Heart left ventricle (tissue), 16 donors: ENCODE results near the gene TH. TPM values are rescaled to one million over a fixed set of nuclear protein-coding genes. Genes with fewer than 3 reads are reported as not detected.

ENCODE experiments used
- ATAC-seq, 4 donors: fragments of 200-7000 bp; cut with Tn5 transposase; one replicate each; pipeline ENCODE4 v1.9.1; 2020 to 2022; ENCODE audit warnings: moderate library complexity in 4 of 4, mild to moderate bottlenecking in 3 of 4, moderate number of reproducible peaks in 1 of 4
- DNase-seq, 5 donors: peaks; one replicate each; pipeline ENCODE4 v3.0.0-alpha.2; 2020
- H3K27ac ChIP-seq, 12 donors: fragments of 200-600 bp; sonication (generic) in 4 of 12; one replicate each; pipeline versions ENCODE4 v1.5.0 to v1.8.0; 2016 to 2022; ENCODE audit warnings: mild to moderate bottlenecking in 2 of 12
- H3K27me3 ChIP-seq, 9 donors: fragments of 200-600 bp; sonication (generic) in 2 of 9; one replicate each; pipeline versions ENCODE4 v1.5.1 to v1.8.0; 2016 to 2022; ENCODE audit warnings: mild to moderate bottlenecking in 3 of 9
- H3K36me3 ChIP-seq, 9 donors: fragments of 200-600 bp; sonication (generic) in 2 of 9; one replicate each; pipeline versions ENCODE4 v1.5.0 to v1.8.0; 2018 to 2022; ENCODE audit warnings: mild to moderate bottlenecking in 2 of 9
- H3K4me1 ChIP-seq, 12 donors: fragments of 200-600 bp; sonication (generic) in 4 of 12; one replicate each; pipeline versions ENCODE4 v1.5.0 to v1.8.0; 2016 to 2022; ENCODE audit warnings: mild to moderate bottlenecking in 3 of 12
- H3K4me3 ChIP-seq, 12 donors: fragments of 200-600 bp; sonication (generic) in 4 of 12; one replicate each; pipeline versions ENCODE4 v1.5.0 to v1.8.0; 2017 to 2022; ENCODE audit warnings: mild to moderate bottlenecking in 9 of 12, moderate library complexity in 4 of 12
- H3K9me3 ChIP-seq, 12 donors: fragments of 200-600 bp; sonication (generic) in 4 of 12; one replicate each; pipeline versions ENCODE4 v1.5.0 to v1.8.0; 2016 to 2022; ENCODE audit warnings: mild to moderate bottlenecking in 1 of 12
- CTCF ChIP-seq, 12 donors: fragments of 200-600 bp; sonication (generic) in 4 of 12; IDR thresholded peaks; one replicate each; pipeline versions ENCODE4 v1.5.0 to v1.8.0; 2018 to 2022; ENCODE audit warnings: antibody characterized with exemption in 12 of 12, mild to moderate bottlenecking in 5 of 12
- POLR2A ChIP-seq, 2 donors: fragments of 450-650 bp; IDR thresholded peaks; one replicate each; pipeline ENCODE4 v1.6.1; 2017; ENCODE audit warnings: antibody characterized with exemption in 2 of 2, mild to moderate bottlenecking in 2 of 2, moderate library complexity in 2 of 2
- WGBS, 4 donors: extraction: QIAGEN DNeasy Blood & Tissue Kit in 2 of 4; methylation state at CpG; one replicate each; pipeline versions ENCODE4 v1.1.5 to v1.1.7; 2013 to 2018; 5-methylcytosine and 5-hydroxymethylcytosine counted together
- intact Hi-C, 10 donors: fragments of 100-400 bp; cut with DNase I; formaldehyde crosslinking; loops; one replicate each; pipeline versions ENCODE4 v1.11.1 to v1.14.2; 2022
- polyA plus RNA-seq, 2 donors: library from polyadenylated mRNA; stranded (reverse); fragments of 200-250 nt; gene quantifications; one replicate each; pipeline ENCODE4 v1.2.3, GENCODE V29; 2013
- total RNA-seq, 9 donors: library from RNA; depleted of rRNA in 2 of 9; stranded (reverse); fragments of >200 nt in 2 of 9; fragmentation: NEBNext Ultra II Directional in 3 of 9; extraction: Animal tissue kit (Norgen Biotek cat#: 25700) in 3 of 9; gene quantifications; one replicate each; pipeline versions ENCODE4 v1.1.0 to v1.2.4, GENCODE V29; 2016 to 2023
- donor health status: ischemic (EF 13 %, LVEDD 7.1; RV severe dilation, severe dysfunction).
- donor health status: healthy with polysubstance abuse.
- donor health status: DM: no; HTN: yes; CAD: no.
- donor health status: DM: no; HTN: no; CAD: no.
- donor health status: ischemic (EF 25% LVEDD 6.9; RV normal size, moderate dysfunction).
- donor health status: ischemic (EF 25% LVEDD 5.7; RV mildly dilated, moderate dysfunction).
- donor health status: healthy.
- donor health status: DM: yes; HTN: yes; CAD: no.
- donor health status: ischemic (EF 35%, LVEDD 5.7; RV mildly dilated, moderate dysfunction).
- donor health status: nonischemic (EF 11% LVEDD 7.7; RV severe dilation, severe dysfunction).
- donor health status: DM: yes; HTN: yes; CAD: no.
- donor health status: PGD.
- donor health status: ischemic (EF 29% LVEDD 5.4; RV normal size, mild dysfunction).
- donor health status: nonischemic (EF 23%, LVEDD 6.1; RV moderate dilation, normal function).

The TH gene
- total and polyA plus RNA-seq, 11 donors: 0.08 TPM; not detected in 10

GRCh38 chr11:2173761-2174160 is 2.1 kb upstream of the TH start:
- Histone ChIP-seq H3K27me3 (no peaks in the 10 kb centered on the region), H3K36me3 (no peaks in the 10 kb centered on the region), H3K4me1 (no peaks in the 10 kb centered on the region), H3K9me3 (no peaks in the 10 kb centered on the region), H3K4me3 (no peak overlapping the region), H3K27ac (no peak overlapping the region)
- no peak for TF ChIP-seq POLR2A (IDR thresholded peaks at IDR 0.05)
- no peak for TF ChIP-seq CTCF (IDR thresholded peaks at IDR 0.05)
- DNase-seq: no peak
- no peak for ATAC-seq
- 58 to 79% (median 64%) methylated on average over 3 to 11 of the region's 11 CpGs for WGBS, 4 donors
- intact Hi-C loops: no loop called here

- Histone ChIP-seq H3K36me3 (no peaks in the 10 kb centered on the region), H3K27me3 (no peaks in the 10 kb centered on the region), H3K27ac (no peak overlapping the region), H3K4me3 (no peak overlapping the region), H3K9me3 (no peaks in the 10 kb centered on the region), H3K4me1 (no peaks in the 10 kb centered on the region)
- TF ChIP-seq CTCF (IDR thresholded peaks at IDR 0.05): peak in 3 of 12 donors; percentile 10 to 17 (median 16)
- TF ChIP-seq POLR2A (IDR thresholded peaks at IDR 0.05): no peak
- ATAC-seq: no peak
- DNase-seq: no peak
- intact Hi-C loops: no loop called here
- 82 to 87% (median 83%) methylated on average over 13 to 16 of the region's 16 CpGs for WGBS, 4 donors
These were observed 1.6 kb upstream of the TH start for GRCh38 chr11:2173150-2173693.

- Histone ChIP-seq H3K36me3 (no peaks in the 10 kb centered on the region), H3K9me3 (no peaks in the 10 kb centered on the region), H3K27me3 (peaks cover 0 to 2% (median 0%) of the 10 kb centered on the region in 9 donors), H3K4me1 (no peaks in the 10 kb centered on the region), H3K27ac (no peak overlapping the region), H3K4me3 (no peak overlapping the region)
- intact Hi-C loops: no loop called here
- no peak for TF ChIP-seq CTCF (IDR thresholded peaks at IDR 0.05)
- TF ChIP-seq POLR2A (IDR thresholded peaks at IDR 0.05): no peak
- DNase-seq (no peak), ATAC-seq (no peak)
- 79 to 86% (median 83%) methylated on average over 3 to 12 of the region's 12 CpGs for WGBS, 4 donors
These were observed 1.1 kb upstream of the TH start for GRCh38 chr11:2172676-2173075.

DNA sequence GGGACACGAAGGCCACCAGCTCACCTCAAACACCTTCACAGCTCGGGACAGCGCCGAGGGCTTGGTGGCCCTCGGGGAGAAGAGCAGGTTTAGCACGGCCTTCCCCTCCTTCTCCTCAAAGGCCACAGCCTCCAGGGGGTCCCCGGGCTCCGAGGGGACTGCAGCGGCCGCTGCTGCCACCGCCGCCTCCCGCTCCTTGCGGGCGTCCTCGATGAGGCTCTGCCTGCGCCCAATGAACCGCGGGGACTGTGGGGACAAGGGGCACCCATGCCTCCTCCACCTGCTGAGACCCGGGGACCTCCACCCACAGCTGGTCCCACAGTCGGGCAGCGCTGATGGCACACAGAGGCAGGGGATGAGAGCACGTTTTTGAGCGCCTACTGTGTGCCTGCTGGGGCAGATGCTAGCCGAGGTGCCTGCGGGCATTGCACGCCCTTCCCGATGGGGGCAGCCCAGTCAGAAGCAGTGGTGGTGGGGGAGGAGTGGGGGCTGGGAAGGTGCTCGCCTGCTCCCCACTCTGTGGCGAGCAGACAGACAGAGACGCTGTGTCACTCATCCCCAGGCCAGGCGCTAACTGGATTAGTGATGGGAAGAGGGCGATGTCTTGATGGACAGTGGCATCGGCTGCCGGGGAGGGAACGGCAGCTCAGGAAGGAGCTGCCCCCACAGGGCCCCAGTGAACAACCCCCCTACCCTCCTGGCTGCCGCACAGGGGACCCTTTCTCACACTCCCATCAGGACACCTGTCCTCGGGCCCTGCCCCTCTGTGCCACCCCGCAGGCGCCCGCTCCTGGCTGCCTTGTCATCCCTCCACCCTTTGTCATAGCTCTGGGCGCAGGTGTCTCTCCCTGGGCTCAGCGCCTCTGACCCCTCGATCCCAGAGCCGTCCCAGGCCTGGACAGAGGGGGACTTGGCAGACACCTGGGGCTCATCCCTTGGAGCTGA is 1.7 kb downstream of the TH start:
- no peak for DNase-seq
- Histone ChIP-seq H3K4me1 (peaks cover 0 to 13% (median 6%) of the 10 kb centered on the region in 12 donors), H3K27me3 (peaks cover 0 to 30% (median 16%) of the 10 kb centered on the region in 9 donors), H3K27ac (no peak overlapping the region), H3K9me3 (no peaks in the 10 kb centered on the region), H3K36me3 (no peaks in the 10 kb centered on the region), H3K4me3 (no peak overlapping the region)
- WGBS, 4 donors: 73 to 80% (median 76%) methylated on average over 25 to 45 of the region's 45 CpGs
- intact Hi-C loops: no loop called here
- TF ChIP-seq POLR2A (IDR thresholded peaks at IDR 0.05) (no peak), CTCF (IDR thresholded peaks at IDR 0.05) (no peak)
- ATAC-seq: no peak
